ENCODE measurements around the gene LRMDA.

DNA sequence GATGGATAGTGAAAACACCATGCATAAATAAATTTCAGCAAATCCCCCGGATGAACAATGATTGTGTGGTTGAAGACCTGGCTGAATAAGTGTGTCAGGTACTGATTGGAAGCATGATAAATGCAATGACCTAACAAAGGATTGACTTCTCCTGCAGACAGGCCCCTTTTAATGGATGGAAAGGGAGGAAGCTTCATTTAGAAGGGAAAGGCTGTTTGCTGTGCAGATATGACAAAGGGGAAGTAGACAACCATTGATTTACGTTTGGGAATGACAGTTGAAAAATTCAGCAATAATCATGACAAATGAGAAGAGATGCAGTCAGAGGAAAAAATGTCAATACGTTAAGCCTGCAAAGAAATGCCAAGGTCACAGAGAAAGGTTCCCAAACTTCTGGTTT, 503.8 kb downstream of the LRMDA start:
- no peak for TF ChIP-seq POLR2A (IDR thresholded peaks at IDR 0.05)
- no peak for TF ChIP-seq EP300 (IDR thresholded peaks at IDR 0.05)

All from tibial nerve (tissue), 3 donors.